Inflammatory macrophage treated with lipopolysaccharide for 4 hours (primary cell): Measurements from ENCODE around the gene HS2ST1.
A peak's percentile ranks its signal among the peaks of the same experiment; 100 is the strongest.
"Not testable (repeated sequence)": the region's sequence is repeated elsewhere in the genome, so short reads cannot be mapped to it uniquely, and the experiment has no call there.

Experiments
- DNase-seq: peaks from one replicate; pipeline ENCODE4 v3.0.0-alpha.2; 2020

The HS2ST1 gene

DNA sequence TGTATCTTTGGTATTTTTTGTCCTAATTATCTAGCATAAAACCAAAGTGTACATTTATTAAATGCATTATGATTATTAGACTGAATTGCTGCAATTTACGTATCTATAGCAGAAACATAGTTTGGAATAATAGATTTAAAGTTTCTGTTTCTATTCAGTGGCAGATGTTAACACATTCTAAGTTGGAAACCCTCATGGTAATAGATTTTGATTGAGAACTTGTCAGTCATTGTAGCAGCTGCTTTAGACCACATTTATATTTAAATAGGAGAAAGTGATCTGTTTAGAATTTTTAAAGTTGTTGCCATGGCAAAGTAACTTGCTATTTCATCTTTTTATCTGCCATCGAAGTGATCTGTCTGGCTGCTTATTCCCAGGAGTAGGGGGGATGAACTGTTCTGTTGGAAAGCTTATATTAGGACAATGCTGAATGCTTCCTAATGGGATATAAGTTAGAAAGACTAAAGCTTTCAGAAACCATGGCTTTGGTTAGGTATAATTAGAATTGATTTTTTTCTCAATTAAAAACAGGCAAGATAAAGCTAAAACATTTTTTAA, 61.6 kb downstream of the HS2ST1 start:
- DNase-seq: no peak

DNA sequence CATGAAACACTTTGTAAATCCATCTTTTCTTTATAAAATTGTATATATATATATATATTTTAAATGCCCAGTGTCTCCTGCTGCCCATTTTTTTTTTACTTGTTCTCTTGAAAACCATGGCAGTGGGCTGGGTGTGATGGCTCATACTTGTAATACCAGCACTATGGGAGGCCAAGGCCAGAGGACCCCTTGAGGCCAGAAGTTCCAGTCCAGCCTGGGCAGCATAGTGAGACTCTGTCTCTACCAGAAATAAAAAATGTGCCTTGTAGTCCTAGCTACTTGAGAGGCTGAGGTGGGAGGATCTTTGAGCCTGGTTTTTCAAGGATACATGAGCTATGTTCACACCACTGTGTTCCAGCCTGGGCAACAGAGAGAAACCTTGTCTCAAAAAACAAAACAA, 62.2 kb downstream of the HS2ST1 start:
- DNase-seq: no peak

GRCh38 chr1:86981482-86982213, 67.2 kb downstream of the HS2ST1 start:
- DNase-seq: no peak

DNA sequence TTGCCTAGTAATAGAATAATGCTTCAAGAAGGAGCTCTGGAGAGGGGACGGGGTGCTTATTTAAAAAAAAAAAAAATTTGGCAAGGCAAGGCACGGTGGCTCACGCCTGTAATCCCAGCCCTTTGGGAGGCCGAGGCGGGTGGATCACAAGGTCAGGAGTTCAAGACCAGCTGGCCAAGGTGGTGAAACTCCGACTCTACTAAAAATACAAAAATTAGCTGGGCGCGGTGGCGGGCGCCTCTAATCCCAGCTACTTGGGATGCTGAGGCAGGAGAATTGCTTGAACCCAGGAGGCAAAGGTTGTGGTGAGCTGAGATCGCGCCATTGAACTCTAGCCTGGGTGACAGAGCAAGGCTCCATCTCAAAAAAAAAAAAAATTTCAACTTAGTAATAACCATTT, 69.2 kb downstream of the HS2ST1 start:
- not testable (repeated sequence) for DNase-seq

DNA sequence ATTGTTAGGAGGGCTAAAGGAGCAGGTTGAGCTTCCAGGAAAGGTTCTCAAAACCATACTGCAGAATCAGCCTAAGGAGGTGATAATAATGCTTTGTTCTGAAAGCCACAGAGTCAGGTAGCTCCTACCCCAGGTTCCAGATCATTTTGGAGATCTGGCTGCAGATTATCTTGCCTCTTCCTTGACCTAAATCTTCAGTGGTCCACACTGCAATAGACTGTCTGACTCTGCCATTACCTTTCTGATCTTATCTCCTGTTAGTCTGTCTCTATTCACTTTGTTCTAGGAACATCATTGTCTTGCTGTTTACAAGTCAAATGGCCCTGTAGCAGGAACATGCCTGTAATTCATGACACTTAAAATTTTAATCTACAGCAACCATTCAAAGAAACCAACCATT, 73.0 kb downstream of the HS2ST1 start:
- no peak for DNase-seq

GRCh38 chr1:86988835-86989234, 74.4 kb downstream of the HS2ST1 start:
- DNase-seq: no peak

GRCh38 chr1:86989690-86990089, 75.3 kb downstream of the HS2ST1 start:
- not testable (repeated sequence) for DNase-seq

DNA sequence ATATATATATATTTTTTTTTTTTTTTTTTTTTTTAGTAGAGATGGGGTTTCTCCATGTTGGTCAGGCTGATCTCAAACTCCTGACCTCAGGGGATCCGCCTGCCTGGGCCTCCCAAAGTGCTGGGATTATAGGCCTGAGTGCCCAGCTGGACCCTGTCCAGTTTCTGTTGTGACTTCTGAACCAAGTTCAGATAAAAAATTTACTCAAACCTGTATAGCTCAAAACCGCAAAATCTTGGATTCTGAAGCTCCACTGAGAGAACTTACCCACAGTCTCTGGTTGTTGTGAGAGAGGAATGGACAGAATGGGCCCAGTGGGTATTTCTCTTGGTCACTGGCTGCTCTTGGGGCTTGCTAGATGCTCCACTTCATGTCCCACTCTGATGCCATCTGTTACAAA, 76.4 kb downstream of the HS2ST1 start:
- DNase-seq: no peak

GRCh38 chr1:86991549-86992186, 77.2 kb downstream of the HS2ST1 start:
- no peak for DNase-seq

GRCh38 chr1:86992861-86993260, 78.4 kb downstream of the HS2ST1 start:
- DNase-seq: no peak

- DNase-seq: no peak
Measured at GRCh38 chr1:86993269-86993985, 79.0 kb downstream of the HS2ST1 start.

DNA sequence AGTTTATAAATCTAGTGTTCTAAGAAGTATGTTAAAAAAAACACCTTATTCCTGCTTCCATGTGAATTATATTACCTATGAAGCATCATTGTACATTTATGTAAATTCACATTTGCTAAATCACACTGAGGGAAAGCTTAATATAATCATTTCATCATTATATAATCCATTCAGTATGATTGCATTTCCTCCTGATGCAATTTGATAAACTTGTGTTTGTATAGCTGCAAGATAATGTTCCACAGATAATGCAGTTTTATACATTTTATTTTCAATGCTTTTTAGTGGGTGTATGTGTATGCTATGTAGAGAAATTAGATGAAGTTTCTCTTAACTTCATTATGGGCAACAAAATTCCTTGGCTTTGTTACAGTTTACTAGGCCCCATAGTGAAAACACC, 79.6 kb downstream of the HS2ST1 start:
- no peak for DNase-seq

- no peak for DNase-seq
Measured at GRCh38 chr1:86997538-86997937, 83.1 kb downstream of the HS2ST1 start.

- no peak for DNase-seq
Measured at GRCh38 chr1:86998280-86998679, 83.8 kb downstream of the HS2ST1 start.

- DNase-seq: no peak
Measured at GRCh38 chr1:86998727-86999126, 84.3 kb downstream of the HS2ST1 start.

- DNase-seq: no peak
Measured at GRCh38 chr1:87000460-87000859, 86.0 kb downstream of the HS2ST1 start.

GRCh38 chr1:87004857-87005256, 90.4 kb downstream of the HS2ST1 start:
- DNase-seq: no peak

DNA sequence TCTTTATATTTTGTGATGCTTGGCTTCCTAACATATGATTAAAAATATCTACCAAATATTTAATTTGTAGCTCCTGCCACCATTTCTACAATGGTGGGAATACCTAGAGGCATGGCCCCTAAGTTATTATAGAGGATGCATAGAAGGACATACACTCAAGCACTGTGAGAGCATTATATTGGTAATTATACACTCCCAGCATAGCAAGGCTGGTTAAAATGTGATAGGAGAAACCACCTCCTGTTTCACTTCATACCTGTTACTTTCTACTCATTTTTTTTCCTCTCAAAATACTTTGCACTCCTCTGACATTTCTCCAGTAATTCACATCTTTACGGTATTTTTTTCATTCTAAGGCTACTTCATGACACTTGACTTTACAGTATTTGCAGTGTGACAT, 92.9 kb downstream of the HS2ST1 start:
- DNase-seq: no peak

DNA sequence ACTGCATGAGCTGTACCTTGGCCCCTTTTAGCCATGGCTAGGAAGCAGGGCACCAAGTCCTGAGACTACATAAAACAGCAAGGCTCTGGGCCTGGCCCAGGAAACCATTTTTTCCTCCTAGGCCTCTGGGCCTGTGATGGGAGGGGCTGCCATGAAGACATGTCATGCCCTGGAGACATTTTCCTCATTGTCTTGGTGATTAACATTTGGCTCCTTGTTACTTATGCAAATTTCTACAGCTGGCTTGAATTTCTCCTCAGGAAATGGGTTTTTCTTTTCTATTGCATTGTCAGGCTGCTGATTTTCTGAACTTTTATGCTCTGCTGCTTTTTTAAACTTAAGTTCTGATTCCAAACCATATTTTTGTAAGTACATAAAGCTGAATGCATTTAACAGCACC, 99.0 kb downstream of the HS2ST1 start:
- not testable (repeated sequence) for DNase-seq

DNA sequence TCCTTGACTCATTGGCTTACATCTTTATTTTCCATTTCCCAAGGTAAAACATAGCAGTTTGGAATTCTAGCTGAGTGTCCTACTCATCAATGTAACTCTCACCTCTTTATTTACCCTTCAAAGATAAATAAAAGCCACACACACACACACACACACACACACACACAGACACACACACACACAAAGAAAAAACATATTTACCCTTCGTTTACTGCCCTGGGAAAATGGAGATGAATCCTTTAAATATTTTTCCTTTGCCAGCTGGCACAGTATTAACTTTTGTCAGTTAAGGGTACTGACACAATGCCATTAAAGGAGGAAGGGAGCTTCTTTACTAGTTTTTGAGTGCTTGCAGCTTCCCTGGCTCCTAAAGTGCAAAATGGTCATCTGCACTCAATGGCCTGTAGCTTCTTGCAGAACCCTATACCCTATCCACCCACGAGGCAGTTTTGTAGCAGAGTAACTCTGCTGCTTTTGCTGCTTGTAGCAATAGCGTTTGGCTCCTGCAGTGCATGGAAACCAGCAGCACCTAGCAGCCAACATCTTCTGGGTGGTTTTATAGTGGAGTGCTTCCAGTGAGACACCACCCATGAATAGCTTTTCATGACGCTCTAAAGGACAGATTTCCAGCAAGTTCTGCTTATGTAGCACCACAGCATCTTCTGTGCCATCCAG, 103.7 kb downstream of the HS2ST1 start:
- no peak for DNase-seq

DNA sequence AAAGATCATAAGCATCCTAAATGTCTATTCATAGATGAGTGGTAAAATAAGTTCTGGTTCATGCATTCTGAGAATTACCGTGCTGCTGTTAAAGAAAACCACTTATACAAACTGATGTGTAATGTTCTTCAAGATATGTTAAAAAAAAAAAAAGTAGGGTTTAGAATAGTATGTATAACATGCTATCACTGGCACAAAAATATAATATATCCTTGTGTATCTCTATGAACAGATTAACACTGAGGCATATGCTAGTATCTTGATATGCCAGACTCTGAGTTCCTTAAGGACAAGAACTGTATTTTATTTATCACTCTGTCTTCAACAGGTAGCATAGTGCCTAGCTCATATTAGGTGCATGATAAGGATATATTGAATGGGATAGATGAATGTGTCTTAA, 108.9 kb downstream of the HS2ST1 start:
- DNase-seq: no peak

- DNase-seq: peak; percentile 18
Measured at GRCh38 chr1:87024936-87025540, 110.6 kb downstream of the HS2ST1 start.

- DNase-seq: not testable (repeated sequence)
Measured at GRCh38 chr1:87027561-87027960, 113.1 kb downstream of the HS2ST1 start.
